K562 (cell line): ENCODE measurements around the gene HAS3. TPM values are rescaled to one million over a fixed set of nuclear protein-coding genes. Genes with fewer than 3 reads are reported as not detected.

Source experiments
- ETV1 ChIP-seq: fragments of 450-650 bp; conservative IDR thresholded peaks from 2 replicates; pipeline ENCODE4 v1.6.1; 2016; ENCODE audit warnings: missing genetic modification characterization, control low read depth, low read depth, missing compliant biosample characterization
- FOXP1 ChIP-seq: sonication (generic); formaldehyde crosslinking; IDR thresholded peaks from 2 replicates; pipeline ENCODE4 v1.8.0; 2022; ENCODE audit warnings: mild to moderate bottlenecking, missing genetic modification reagents
- HLTF ChIP-seq: fragments of 450-650 bp; IDR thresholded peaks from 2 replicates; pipeline ENCODE4 v1.6.1; 2016
- KAT8 ChIP-seq: fragments of 450-650 bp; IDR thresholded peaks from 2 replicates; pipeline ENCODE4 v1.6.1; 2016; ENCODE audit warnings: low read depth, mild to moderate bottlenecking
- MAFG ChIP-seq: fragments of 450-650 bp; conservative IDR thresholded peaks from 2 replicates; pipeline ENCODE4 v1.6.1; 2016; ENCODE audit warnings: missing genetic modification characterization, missing compliant biosample characterization
- RBM14 ChIP-seq: fragments of 200-400 bp; formaldehyde crosslinking; IDR thresholded peaks from 2 replicates; pipeline ENCODE4 v1.6.1; 2018; ENCODE audit warnings: low read depth, mild to moderate bottlenecking, low read length, moderate library complexity, borderline replicate concordance; ENCODE audit not compliant: insufficient read depth
- RBM25 ChIP-seq: fragments of 200-400 bp; formaldehyde crosslinking; IDR thresholded peaks from 2 replicates; pipeline ENCODE4 v1.6.1; 2018; ENCODE audit warnings: low read length, low read depth, moderate library complexity; ENCODE audit not compliant: severe bottlenecking
- RBM34 ChIP-seq: fragments of 200-400 bp; formaldehyde crosslinking; IDR thresholded peaks from 2 replicates; pipeline ENCODE4 v1.6.1; 2018; ENCODE audit warnings: low read length, borderline replicate concordance; ENCODE audit not compliant: insufficient read depth
- RCOR1 ChIP-seq, 2 experiments: IDR thresholded peaks; 2 replicates each; pipeline ENCODE4 v1.6.1; 2012; ENCODE audit warnings: low read depth in 2 of 2, low read length in 2 of 2, borderline replicate concordance in 1 of 2, improper control_type of control experiment in 1 of 2
- RFX1 ChIP-seq: fragments of 450-650 bp; IDR thresholded peaks from 2 replicates; pipeline ENCODE4 v1.6.1; 2016; ENCODE audit warnings: mild to moderate bottlenecking, moderate library complexity
- SMARCA5 ChIP-seq: fragments of 450-650 bp; IDR thresholded peaks from 2 replicates; pipeline ENCODE4 v1.6.1; 2016
- SMARCE1 ChIP-seq: fragments of 450-650 bp; IDR thresholded peaks from 2 replicates; pipeline ENCODE4 v1.7.1; 2016; ENCODE audit warnings: mild to moderate bottlenecking
- STAT5A ChIP-seq: IDR thresholded peaks from 2 replicates; pipeline ENCODE4 v1.6.1; 2012; ENCODE audit warnings: low read length, inconsistent platforms, borderline replicate concordance
- TEAD4 ChIP-seq, 2 experiments: sonication (generic) in 1 of 2; formaldehyde crosslinking in 1 of 2; IDR thresholded peaks; 2 replicates each; pipeline versions ENCODE4 v1.6.1 to v1.8.0; 2012 to 2022; ENCODE audit warnings: borderline replicate concordance in 1 of 2, inconsistent platforms in 1 of 2, low read length in 1 of 2, mild to moderate bottlenecking in 1 of 2, missing genetic modification reagents in 1 of 2
- TRIM24 ChIP-seq, 2 experiments: fragments of 450-650 bp; IDR thresholded peaks; 2 replicates each; pipeline ENCODE4 v1.6.1; 2016
- ZNF23 ChIP-seq: fragments of 250-450 bp; sonication (Bioruptor Pico); IDR thresholded peaks from 2 replicates; pipeline ENCODE4 v1.4.0; 2020; ENCODE audit warnings: mild to moderate bottlenecking
- ZNF263 ChIP-seq: sonication (generic); formaldehyde crosslinking; IDR thresholded peaks from 2 replicates; pipeline ENCODE4 v1.8.0; 2022; ENCODE audit warnings: mild to moderate bottlenecking, missing genetic modification reagents, borderline replicate concordance
- ZNF75A ChIP-seq: fragments of 450-650 bp; formaldehyde crosslinking; IDR thresholded peaks from 2 replicates; pipeline ENCODE4 v1.4.0; 2020; ENCODE audit warnings: mild to moderate bottlenecking
- polyA plus RNA-seq, 8 experiments: library from polyadenylated mRNA; depleted of rRNA in 4 of 8; stranded (reverse) in 5 of 8; unstranded in 3 of 8; fragments of >200 nt; fragmentation: Nextera tagmentation in 2 of 8; fragmentation: Illumina TruSeq in 1 of 8; extraction: Ambion mirVana in 2 of 8; extraction: Trizol in 1 of 8; gene quantifications; 2 replicates each; pipeline versions ENCODE4 v1.2.1 to v1.2.3, GENCODE V29; 2011 to 2014; ENCODE audit warnings: inconsistent platforms in 1 of 8, missing spikeins in 1 of 8
- total RNA-seq, 7 experiments: library from RNA; depleted of rRNA in 6 of 7; stranded (reverse); fragments of >200 nt in 6 of 7; fragmentation: Illumina TruSeq in 2 of 7; extraction: Trizol in 2 of 7; gene quantifications; 2 replicates each; pipeline versions ENCODE4 v1.2.1 to v1.2.3, GENCODE V29; 2011 to 2021; ENCODE audit warnings: low replicate concordance in 1 of 7
- TF ChIP-seq, protein P1 (sequence below): fragments of 200-800 bp; sonication (Bioruptor generic); IDR thresholded peaks from 2 replicates; pipeline ENCODE4 v1.6.1; 2017; ENCODE audit warnings: missing genetic modification characterization, missing compliant biosample characterization
- TF ChIP-seq, protein P2 (sequence below), 2 experiments: fragments of 450-650 bp; conservative IDR thresholded peaks; 2 replicates each; pipeline ENCODE4 v1.6.1; 2017; ENCODE audit warnings: mild to moderate bottlenecking in 2 of 2, moderate library complexity in 2 of 2
- TF ChIP-seq, protein P3 (sequence below): IDR thresholded peaks from 3 replicates; pipeline ENCODE4 v1.6.1; 2011; ENCODE audit warnings: borderline replicate concordance, mild to moderate bottlenecking, moderate library complexity; ENCODE audit not compliant: insufficient read length; ENCODE audit errors: extremely low read depth
- TF ChIP-seq, protein P4 (sequence below): fragments of 450-650 bp; conservative IDR thresholded peaks from 2 replicates; pipeline ENCODE4 v1.6.1; 2016; ENCODE audit warnings: missing genetic modification characterization, low read depth, mild to moderate bottlenecking, missing compliant biosample characterization, moderate library complexity

HAS3 gene
- total and polyA plus RNA-seq, 9 of the 15 experiments (the other 6 are each of a cell fraction or from before 2014, with no cell fraction given) = 0.04 to 0.33 (median 0.13) TPM; not detected in 1

DNA sequence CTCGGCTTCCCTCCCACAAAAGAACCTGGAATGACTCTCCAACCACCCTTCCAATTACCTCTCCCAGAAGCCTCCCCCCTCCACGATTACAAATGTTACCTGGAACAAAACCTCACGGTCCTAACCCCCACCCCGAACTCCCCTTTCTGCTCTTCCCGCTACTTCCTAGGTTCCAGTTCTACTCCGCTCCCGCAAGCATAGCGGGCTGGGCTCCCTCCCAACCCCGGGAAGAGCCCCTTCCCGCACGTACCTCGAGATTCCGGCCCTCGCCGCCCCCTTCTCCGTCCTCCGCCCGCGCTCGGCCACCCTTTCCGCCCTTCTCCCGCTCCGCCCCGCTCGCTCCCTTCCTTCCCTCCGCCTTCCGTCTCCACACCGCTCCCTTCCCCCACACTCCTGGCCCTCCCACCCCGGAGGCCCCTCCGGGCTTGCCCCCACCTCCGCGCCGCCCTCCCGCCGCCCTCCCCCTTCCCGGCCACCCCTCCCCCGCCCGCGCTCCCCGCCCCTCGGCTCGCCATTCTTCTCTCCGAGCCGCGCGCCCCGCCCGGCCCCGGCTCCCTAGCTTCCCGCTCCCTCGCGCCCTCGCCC, 26.5 kb downstream of the HAS3 start (continued):
- no peak for TF ChIP-seq STAT5A
- TF ChIP-seq SMARCA5 = peak; percentile 73; the same call in 1 of the 2 replicates
- TF ChIP-seq, protein P1, sequence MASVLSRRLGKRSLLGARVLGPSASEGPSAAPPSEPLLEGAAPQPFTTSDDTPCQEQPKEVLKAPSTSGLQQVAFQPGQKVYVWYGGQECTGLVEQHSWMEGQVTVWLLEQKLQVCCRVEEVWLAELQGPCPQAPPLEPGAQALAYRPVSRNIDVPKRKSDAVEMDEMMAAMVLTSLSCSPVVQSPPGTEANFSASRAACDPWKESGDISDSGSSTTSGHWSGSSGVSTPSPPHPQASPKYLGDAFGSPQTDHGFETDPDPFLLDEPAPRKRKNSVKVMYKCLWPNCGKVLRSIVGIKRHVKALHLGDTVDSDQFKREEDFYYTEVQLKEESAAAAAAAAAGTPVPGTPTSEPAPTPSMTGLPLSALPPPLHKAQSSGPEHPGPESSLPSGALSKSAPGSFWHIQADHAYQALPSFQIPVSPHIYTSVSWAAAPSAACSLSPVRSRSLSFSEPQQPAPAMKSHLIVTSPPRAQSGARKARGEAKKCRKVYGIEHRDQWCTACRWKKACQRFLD (CRISPR knock-in tag) = no peak
- no peak for TF ChIP-seq RBM25
- TF ChIP-seq, protein P2, sequence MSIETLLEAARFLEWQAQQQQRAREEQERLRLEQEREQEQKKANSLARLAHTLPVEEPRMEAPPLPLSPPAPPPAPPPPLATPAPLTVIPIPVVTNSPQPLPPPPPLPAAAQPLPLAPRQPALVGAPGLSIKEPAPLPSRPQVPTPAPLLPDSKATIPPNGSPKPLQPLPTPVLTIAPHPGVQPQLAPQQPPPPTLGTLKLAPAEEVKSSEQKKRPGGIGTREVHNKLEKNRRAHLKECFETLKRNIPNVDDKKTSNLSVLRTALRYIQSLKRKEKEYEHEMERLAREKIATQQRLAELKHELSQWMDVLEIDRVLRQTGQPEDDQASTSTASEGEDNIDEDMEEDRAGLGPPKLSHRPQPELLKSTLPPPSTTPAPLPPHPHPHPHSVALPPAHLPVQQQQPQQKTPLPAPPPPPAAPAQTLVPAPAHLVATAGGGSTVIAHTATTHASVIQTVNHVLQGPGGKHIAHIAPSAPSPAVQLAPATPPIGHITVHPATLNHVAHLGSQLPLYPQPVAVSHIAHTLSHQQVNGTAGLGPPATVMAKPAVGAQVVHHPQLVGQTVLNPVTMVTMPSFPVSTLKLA (conservative IDR thresholded peaks at IDR 0.05) = no peak; a peak in 1 of 4 replicates
- TF ChIP-seq ZNF23 = no peak
- no peak for TF ChIP-seq TEAD4 (IDR thresholded peaks at IDR 0.05; ENCODE audit: low read length)
- no peak for TF ChIP-seq TEAD4 (CRISPR knock-in tag; IDR thresholded peaks at IDR 0.05; ENCODE audit: borderline replicate concordance)
- TF ChIP-seq ZNF263 (CRISPR knock-in tag) = no peak; the same call in 1 of the 2 replicates
- TF ChIP-seq ETV1 (tag) = 0 out of 2 replicates have a peak, but pooled peaks have one; percentile 9
- no peak for TF ChIP-seq RBM14
- peak in 1 of 2 experiments; percentile 46; a peak in 1 of 4 replicates for TF ChIP-seq TRIM24 (IDR thresholded peaks at IDR 0.05)
- TF ChIP-seq ZNF75A (CRISPR knock-in tag) = no peak
- no peak for TF ChIP-seq KAT8
- no peak for TF ChIP-seq FOXP1 (CRISPR knock-in tag)
- TF ChIP-seq, protein P3, sequence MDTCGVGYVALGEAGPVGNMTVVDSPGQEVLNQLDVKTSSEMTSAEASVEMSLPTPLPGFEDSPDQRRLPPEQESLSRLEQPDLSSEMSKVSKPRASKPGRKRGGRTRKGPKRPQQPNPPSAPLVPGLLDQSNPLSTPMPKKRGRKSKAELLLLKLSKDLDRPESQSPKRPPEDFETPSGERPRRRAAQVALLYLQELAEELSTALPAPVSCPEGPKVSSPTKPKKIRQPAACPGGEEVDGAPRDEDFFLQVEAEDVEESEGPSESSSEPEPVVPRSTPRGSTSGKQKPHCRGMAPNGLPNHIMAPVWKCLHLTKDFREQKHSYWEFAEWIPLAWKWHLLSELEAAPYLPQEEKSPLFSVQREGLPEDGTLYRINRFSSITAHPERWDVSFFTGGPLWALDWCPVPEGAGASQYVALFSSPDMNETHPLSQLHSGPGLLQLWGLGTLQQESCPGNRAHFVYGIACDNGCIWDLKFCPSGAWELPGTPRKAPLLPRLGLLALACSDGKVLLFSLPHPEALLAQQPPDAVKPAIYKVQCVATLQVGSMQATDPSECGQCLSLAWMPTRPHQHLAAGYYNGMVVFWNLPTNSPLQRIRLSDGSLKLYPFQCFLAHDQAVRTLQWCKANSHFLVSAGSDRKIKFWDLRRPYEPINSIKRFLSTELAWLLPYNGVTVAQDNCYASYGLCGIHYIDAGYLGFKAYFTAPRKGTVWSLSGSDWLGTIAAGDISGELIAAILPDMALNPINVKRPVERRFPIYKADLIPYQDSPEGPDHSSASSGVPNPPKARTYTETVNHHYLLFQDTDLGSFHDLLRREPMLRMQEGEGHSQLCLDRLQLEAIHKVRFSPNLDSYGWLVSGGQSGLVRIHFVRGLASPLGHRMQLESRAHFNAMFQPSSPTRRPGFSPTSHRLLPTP = no peak
- TF ChIP-seq SMARCE1 = peak; percentile 73
- TF ChIP-seq, protein P4, sequence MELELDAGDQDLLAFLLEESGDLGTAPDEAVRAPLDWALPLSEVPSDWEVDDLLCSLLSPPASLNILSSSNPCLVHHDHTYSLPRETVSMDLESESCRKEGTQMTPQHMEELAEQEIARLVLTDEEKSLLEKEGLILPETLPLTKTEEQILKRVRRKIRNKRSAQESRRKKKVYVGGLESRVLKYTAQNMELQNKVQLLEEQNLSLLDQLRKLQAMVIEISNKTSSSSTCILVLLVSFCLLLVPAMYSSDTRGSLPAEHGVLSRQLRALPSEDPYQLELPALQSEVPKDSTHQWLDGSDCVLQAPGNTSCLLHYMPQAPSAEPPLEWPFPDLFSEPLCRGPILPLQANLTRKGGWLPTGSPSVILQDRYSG (tag) = no peak
- TF ChIP-seq MAFG (tag) = no peak
- TF ChIP-seq HLTF = peak; percentile 90; the same call in 1 of the 2 replicates
- no peak for TF ChIP-seq RBM34
- no peak for TF ChIP-seq RCOR1 (IDR thresholded peaks at IDR 0.05; ENCODE audit: borderline replicate concordance in 1 of 2, low read depth in 2 of 2, low read length in 2 of 2)
- no peak for TF ChIP-seq RFX1
